RWPE1 (cell line): Measurements from ENCODE around the gene GPC3.

ENCODE experiments used
- CTCF ChIA-PET: fragments of 350-600 bp; sonication (Branson Sonifier 250); formaldehyde crosslinking; extraction: SDS; loops from one replicate; lab custom pipeline; 2021; lab: Yijun Ruan, JAX
- POLR2A ChIA-PET: fragments of 400-600 bp; formaldehyde crosslinking; extraction: SDS; loops from one replicate; lab custom pipeline; 2020; ENCODE audit warnings: antibody characterized with exemption; ENCODE audit not compliant: low non-redundant PET; lab: Yijun Ruan, JAX
- DNase-seq: peaks from one replicate; pipeline ENCODE4 v3.0.0; 2012; ENCODE audit warnings: low spot score
- H3K27ac ChIP-seq: fragments of 450-650 bp; 2 replicates; pipeline ENCODE4 v1.5.1; 2017
- CTCF ChIP-seq: fragments of 450-650 bp; conservative IDR thresholded peaks from 2 replicates; pipeline ENCODE4 v1.5.1; 2017; ENCODE audit warnings: low read depth, mild to moderate bottlenecking

Gene GPC3

GRCh38 chrX:133699023-133699728 is 286.2 kb downstream of the GPC3 start:
- ChIA-PET POLR2A (no interaction called here), CTCF (no interaction called here)
- DNase-seq: no peak
- no peak for TF ChIP-seq CTCF
- H3K27ac ChIP-seq: no peak overlapping the region

GRCh38 chrX:133698298-133698697 is 287.1 kb downstream of the GPC3 start:
- ChIA-PET POLR2A (no interaction called here), CTCF (interaction anchor here (0.6 to 1.2 kb wide), 2 partner anchors 27 to 222 kb away, joined by 3 to 5 read pairs; no protein-coding TSS in a partner anchor)
- TF ChIP-seq CTCF: no peak
- DNase-seq: peak; percentile 1
- H3K27ac ChIP-seq: no peak overlapping the region

DNA sequence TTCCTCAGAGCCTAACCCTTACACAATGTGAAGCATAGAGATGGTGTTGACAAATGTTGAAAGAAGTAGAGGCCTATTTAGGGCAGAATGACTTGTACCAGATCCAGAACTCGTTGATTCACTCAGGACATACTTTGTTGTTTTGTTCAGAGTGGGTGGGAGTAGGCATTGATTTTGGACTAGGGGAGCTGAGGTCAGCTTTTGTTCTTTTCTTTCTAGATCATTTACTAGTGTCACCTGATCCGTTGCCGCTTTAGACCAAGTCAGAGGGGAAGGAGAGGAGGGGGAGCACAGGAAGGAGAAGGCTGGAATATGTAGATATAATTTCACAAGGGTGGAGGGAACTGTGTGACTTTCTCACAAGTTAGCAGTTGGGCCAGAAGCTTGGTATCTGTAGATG is 287.7 kb downstream of the GPC3 start:
- no peak overlapping the region for H3K27ac ChIP-seq
- POLR2A ChIA-PET: no interaction called here
- CTCF ChIA-PET: interaction anchor here (0.5 to 1.2 kb wide), 4 partner anchors 27 to 492 kb away, joined by 3 to 4 read pairs (median 3); no protein-coding TSS in a partner anchor
- TF ChIP-seq CTCF: no peak
- no peak for DNase-seq

- CTCF ChIA-PET: no interaction called here
- H3K27ac ChIP-seq: no peak overlapping the region
- DNase-seq: no peak
- POLR2A ChIA-PET: no interaction called here
- TF ChIP-seq CTCF: no peak
Measured at GRCh38 chrX:133689997-133690599, 295.3 kb downstream of the GPC3 start.

DNA sequence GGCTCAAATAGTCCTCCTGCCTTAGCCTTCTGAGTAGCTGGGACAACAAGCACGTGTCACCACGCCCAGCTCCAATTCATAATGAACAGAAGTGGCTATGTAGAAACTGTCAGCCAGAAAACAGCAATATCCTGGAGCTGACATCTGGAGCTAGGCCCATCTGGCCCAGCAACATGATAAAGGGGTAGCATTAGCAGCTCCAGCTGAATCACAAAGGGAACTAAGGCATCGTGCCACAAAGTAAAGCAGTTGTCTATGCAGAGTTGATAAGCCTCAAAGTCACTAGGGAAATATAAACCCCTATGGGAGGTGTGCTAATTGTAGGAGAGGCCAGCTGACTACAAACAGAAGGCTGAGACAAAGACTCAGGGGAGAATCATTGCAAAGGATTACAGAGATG is 299.6 kb downstream of the GPC3 start:
- no peak overlapping the region for H3K27ac ChIP-seq
- ChIA-PET CTCF (no interaction called here), POLR2A (no interaction called here)
- TF ChIP-seq CTCF: no peak
- no peak for DNase-seq

DNA sequence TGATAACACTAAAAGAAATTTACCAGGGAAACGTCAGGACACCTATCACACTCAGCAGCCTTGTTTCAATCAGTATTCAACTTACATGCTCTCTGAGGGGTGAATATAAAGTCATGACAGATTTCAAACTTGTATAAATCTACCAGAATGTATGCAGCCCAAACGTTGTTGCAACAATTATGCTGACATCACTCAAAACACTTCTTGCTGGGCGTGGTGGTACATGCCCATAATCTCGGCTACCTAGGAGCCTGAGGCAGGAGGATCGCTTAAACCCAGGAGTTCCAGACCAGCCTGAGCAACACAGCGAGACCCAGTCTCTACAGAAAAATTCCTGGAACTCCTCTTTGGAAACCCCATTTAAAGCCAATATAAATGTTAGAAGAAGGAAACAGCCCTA is 303.5 kb downstream of the GPC3 start:
- no peak for TF ChIP-seq CTCF
- no peak for DNase-seq
- H3K27ac ChIP-seq: no peak overlapping the region
- CTCF ChIA-PET: no interaction called here
- POLR2A ChIA-PET: no interaction called here
